Measurements from ENCODE around the gene ZNF613. TPM values are rescaled to one million over a fixed set of nuclear protein-coding genes. Genes with fewer than 3 reads are reported as not detected.
"Not testable (repeated sequence)": the region's sequence is repeated elsewhere in the genome, so short reads cannot be mapped to it uniquely, and the experiment has no call there.

ZNF613 gene
- total and polyA plus RNA-seq, 10 donors, result 2.8 to 11.6 (median 5.4) TPM

DNA sequence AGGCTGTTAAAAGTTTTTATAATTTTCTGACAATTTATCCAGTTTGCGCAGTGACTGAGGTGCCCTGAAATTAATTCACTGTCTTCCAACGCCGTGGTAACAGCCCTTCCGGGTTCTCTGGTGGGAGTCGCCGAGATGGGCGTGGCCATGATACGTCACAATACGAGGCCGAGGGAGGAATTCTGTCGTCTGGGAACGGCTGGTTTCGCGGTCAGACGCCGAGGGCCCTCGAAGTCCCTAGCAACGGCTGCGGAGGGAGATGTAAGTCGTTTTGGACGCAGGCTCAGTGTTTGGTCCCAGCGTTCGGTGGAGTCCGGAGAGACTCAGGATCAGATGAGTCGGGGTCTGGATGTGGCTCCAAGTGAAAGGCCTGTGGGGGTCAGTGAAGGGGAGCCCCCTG lies 21.7 kb downstream of the ZNF613 start:
- WGBS, 5 donors, result 17 to 35% (median 21%) methylated on average over 25 of the region's 25 CpGs
- peaks cover 35 to 97% (median 94%) of the 10 kb centered on the region in 8 donors for H3K9me3 ChIP-seq
- intact Hi-C loops (cut with DNase I; ENCODE audit: low total_unique reads), result no loop called here
- DNase-seq, result no peak
- TF ChIP-seq, protein P1, sequence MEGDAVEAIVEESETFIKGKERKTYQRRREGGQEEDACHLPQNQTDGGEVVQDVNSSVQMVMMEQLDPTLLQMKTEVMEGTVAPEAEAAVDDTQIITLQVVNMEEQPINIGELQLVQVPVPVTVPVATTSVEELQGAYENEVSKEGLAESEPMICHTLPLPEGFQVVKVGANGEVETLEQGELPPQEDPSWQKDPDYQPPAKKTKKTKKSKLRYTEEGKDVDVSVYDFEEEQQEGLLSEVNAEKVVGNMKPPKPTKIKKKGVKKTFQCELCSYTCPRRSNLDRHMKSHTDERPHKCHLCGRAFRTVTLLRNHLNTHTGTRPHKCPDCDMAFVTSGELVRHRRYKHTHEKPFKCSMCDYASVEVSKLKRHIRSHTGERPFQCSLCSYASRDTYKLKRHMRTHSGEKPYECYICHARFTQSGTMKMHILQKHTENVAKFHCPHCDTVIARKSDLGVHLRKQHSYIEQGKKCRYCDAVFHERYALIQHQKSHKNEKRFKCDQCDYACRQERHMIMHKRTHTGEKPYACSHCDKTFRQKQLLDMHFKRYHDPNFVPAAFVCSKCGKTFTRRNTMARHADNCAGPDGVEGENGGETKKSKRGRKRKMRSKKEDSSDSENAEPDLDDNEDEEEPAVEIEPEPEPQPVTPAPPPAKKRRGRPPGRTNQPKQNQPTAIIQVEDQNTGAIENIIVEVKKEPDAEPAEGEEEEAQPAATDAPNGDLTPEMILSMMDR (IDR thresholded peaks at IDR 0.05 in 8 of 11, conservative IDR thresholded peaks at IDR 0.05 in 3 of 11), result no peak
- TF ChIP-seq POLR2AphosphoS5 (IDR thresholded peaks at IDR 0.05) (peak in 2 of 3 donors; percentile 35 to 42), POLR2A (IDR thresholded peaks at IDR 0.05) (no peak)
- peaks cover 8 to 21% (median 17%) of the 10 kb centered on the region in 6 donors for H3K36me3 ChIP-seq
- H3K4me3 ChIP-seq, result peak overlapping the region in 6 of 8 donors; percentile 1 to 42 (median 18)
- no peaks in the 10 kb centered on the region for H3K27me3 ChIP-seq (replicated peaks in 1 of 7)
- H3K27ac ChIP-seq, result peak overlapping the region in 1 of 8 donors; percentile 16
- H3K4me1 ChIP-seq, result no peaks in the 10 kb centered on the region

GRCh38 chr19:51957846-51958245 lies 30.6 kb downstream of the ZNF613 start:
- H3K27me3 ChIP-seq (replicated peaks in 1 of 7); DNase-seq; H3K27ac ChIP-seq; intact Hi-C loops (cut with DNase I; ENCODE audit: low total_unique reads); H3K4me1 ChIP-seq; H3K4me3 ChIP-seq: not testable (repeated sequence)
- Histone ChIP-seq H3K9me3 (peaks cover 3 to 97% (median 95%) of the 10 kb centered on the region in 8 donors), H3K36me3 (peaks cover 0 to 11% (median 4%) of the 10 kb centered on the region in 6 donors)
- 79 to 93% (median 89%) methylated on average over 4 of the region's 4 CpGs for WGBS, 5 donors

GRCh38 chr19:51959791-51960190 lies 32.5 kb downstream of the ZNF613 start:
- 90 to 96% (median 91%) methylated on average over 4 of the region's 4 CpGs for WGBS, 5 donors
- intact Hi-C loops (cut with DNase I; ENCODE audit: low total_unique reads), result no loop called here
- Histone ChIP-seq H3K27ac (no peak overlapping the region), H3K4me3 (no peak overlapping the region), H3K27me3 (replicated peaks in 1 of 7) (no peaks in the 10 kb centered on the region), H3K9me3 (peaks cover 20 to 100% (median 100%) of the 10 kb centered on the region in 8 donors), H3K4me1 (no peaks in the 10 kb centered on the region), H3K36me3 (peaks cover 6 to 30% (median 19%) of the 10 kb centered on the region in 6 donors)
- no peak for DNase-seq
- TF ChIP-seq POLR2A (IDR thresholded peaks at IDR 0.05) (no peak), POLR2AphosphoS5 (IDR thresholded peaks at IDR 0.05) (no peak)
- TF ChIP-seq, protein P1 (IDR thresholded peaks at IDR 0.05 in 8 of 11, conservative IDR thresholded peaks at IDR 0.05 in 3 of 11), result no peak

DNA sequence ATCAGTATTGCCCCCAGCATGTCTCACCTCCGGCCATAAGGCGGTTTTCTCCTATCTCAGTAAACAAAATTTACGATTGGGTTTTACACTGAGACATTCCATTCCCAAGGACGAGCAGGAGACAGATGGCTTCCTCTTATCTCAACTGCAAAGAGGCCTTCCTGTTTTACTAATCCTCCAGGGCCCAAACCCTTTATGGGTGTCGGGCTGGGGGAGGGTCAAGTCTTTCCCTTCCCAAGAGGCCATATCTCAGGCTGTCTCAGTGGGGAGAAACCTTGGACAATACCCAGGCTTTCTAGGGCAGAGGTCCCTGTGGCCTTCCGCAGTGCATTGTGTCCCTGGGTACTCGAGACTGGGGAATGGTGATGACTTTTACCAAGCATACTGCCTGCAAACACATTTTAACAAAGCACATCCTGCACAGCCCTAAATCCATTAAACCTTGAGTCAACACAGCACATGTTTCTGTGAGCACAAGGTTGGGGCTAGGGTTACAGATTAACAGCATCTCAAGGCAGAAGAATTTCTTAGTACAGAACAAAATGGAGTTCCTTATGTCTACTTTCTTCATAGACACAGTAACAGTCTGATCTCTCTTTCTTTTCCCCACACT lies 33.5 kb downstream of the ZNF613 start:
- intact Hi-C loops (cut with DNase I; ENCODE audit: low total_unique reads); H3K4me1 ChIP-seq; H3K27me3 ChIP-seq (replicated peaks in 1 of 7); H3K4me3 ChIP-seq; DNase-seq: not testable (repeated sequence)
- Histone ChIP-seq H3K27ac (peak overlapping the region in 1 of 8 donors; percentile 17), H3K9me3 (peaks cover 29 to 100% (median 100%) of the 10 kb centered on the region in 8 donors), H3K36me3 (peaks cover 16 to 40% (median 28%) of the 10 kb centered on the region in 6 donors)
- 31 to 52% (median 46%) methylated on average over 7 of the region's 7 CpGs for WGBS, 5 donors

GRCh38 chr19:51965583-51965982 lies 38.3 kb downstream of the ZNF613 start:
- DNase-seq, result no peak
- intact Hi-C loops (cut with DNase I; ENCODE audit: low total_unique reads), result no loop called here
- TF ChIP-seq, protein P1 (IDR thresholded peaks at IDR 0.05 in 8 of 11, conservative IDR thresholded peaks at IDR 0.05 in 3 of 11), result no peak
- TF ChIP-seq POLR2A (IDR thresholded peaks at IDR 0.05) (no peak), POLR2AphosphoS5 (IDR thresholded peaks at IDR 0.05) (no peak)
- Histone ChIP-seq H3K4me1 (no peaks in the 10 kb centered on the region), H3K27me3 (replicated peaks in 1 of 7) (no peaks in the 10 kb centered on the region), H3K27ac (no peak overlapping the region), H3K9me3 (peaks cover 65 to 100% (median 100%) of the 10 kb centered on the region in 8 donors), H3K36me3 (peaks cover 54 to 88% (median 77%) of the 10 kb centered on the region in 6 donors), H3K4me3 (peak overlapping the region in 1 of 8 donors; percentile 31)
- WGBS, 5 donors, result 94 to 99% (median 98%) methylated on average over 5 of the region's 5 CpGs

Measured in spleen (tissue), 11 donors.